Mononuclear cell (primary cell): Measurements from ENCODE around the gene CRYL1. TPM values are rescaled to one million over a fixed set of nuclear protein-coding genes. Genes with fewer than 3 reads are reported as not detected.

Source experiments
- H3K27me3 ChIP-seq: 2 replicates; pipeline ENCODE4 v1.6.0; 2011; ENCODE audit warnings: low read length, control low read depth; ENCODE audit not compliant: insufficient read depth
- H3K4me1 ChIP-seq: 2 replicates; pipeline ENCODE4 v1.5.1; 2011; ENCODE audit warnings: mild to moderate bottlenecking, low read length, control low read depth; ENCODE audit not compliant: insufficient read depth
- H3K4me3 ChIP-seq: 2 replicates; pipeline ENCODE4 v1.5.1; 2011; ENCODE audit warnings: mild to moderate bottlenecking, low read length, moderate library complexity
- H3K9me3 ChIP-seq: 2 replicates; pipeline ENCODE4 v1.5.1; 2011; ENCODE audit warnings: low read depth, mild to moderate bottlenecking, control low read depth, low read length
- total RNA-seq: library from RNA; depleted of rRNA; stranded (reverse); fragments of >200 nt; gene quantifications from one replicate; pipeline ENCODE4 v1.2.3, GENCODE V29; 2012

Gene CRYL1
- total RNA-seq, 1 donor = 18.2 TPM

DNA sequence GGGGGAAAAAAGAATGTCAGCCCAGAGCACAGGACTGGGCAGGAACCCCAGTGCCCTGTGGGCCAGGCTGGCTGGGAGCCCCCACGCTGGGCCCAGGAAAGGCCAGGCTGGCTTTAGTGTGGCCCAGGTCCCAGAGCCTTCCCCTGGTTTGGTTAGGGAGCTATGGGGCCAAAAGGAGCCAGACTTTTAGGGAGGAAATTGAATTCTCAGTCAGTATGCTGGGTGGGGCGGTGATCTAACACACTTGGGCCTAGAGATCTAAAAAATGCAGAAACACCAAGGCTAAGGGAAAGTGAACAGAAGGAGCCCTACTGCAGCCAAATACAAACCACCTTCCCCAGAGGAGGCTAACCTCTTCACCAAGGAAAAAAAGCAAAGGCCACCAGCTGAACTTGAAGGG lies 137.5 kb downstream of the CRYL1 start:
- Histone ChIP-seq H3K27me3 (no peaks in the 10 kb centered on the region), H3K9me3 (no peaks in the 10 kb centered on the region), H3K4me1 (no peaks in the 10 kb centered on the region), H3K4me3 (no peak overlapping the region)

DNA sequence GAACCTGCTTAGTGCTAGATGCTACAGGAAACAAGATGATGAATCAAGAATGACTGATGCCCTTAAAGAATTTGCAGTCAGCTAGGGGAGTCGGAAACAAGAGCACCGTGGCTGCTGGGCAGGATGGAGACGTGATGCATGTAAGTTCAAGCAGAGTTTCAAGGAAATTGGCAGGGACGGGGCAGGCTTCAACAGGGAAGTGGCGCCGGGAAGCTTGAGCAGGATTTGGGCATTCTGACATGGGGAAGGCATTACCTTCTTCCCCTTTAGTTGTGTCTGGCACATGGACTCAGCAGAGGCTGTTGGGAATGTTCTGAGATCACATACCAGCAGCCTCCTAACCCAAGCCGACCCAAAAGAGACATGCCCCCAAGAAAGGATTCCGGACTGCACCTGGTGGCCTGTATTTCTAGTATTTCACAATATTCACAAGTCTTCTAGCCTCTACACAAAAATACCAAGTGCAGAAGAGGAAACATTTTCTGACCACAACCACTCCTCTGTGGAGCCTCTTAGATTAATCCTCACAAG lies 138.2 kb downstream of the CRYL1 start:
- no peak overlapping the region for H3K4me3 ChIP-seq
- no peaks in the 10 kb centered on the region for H3K27me3 ChIP-seq
- no peaks in the 10 kb centered on the region for H3K4me1 ChIP-seq
- H3K9me3 ChIP-seq = no peaks in the 10 kb centered on the region

- no peaks in the 10 kb centered on the region for H3K4me1 ChIP-seq
- no peaks in the 10 kb centered on the region for H3K9me3 ChIP-seq
- no peaks in the 10 kb centered on the region for H3K27me3 ChIP-seq
- H3K4me3 ChIP-seq = no peak overlapping the region
These were observed 138.7 kb downstream of the CRYL1 start for GRCh38 chr13:20387006-20387405.

GRCh38 chr13:20383058-20383457 lies 142.6 kb downstream of the CRYL1 start:
- no peaks in the 10 kb centered on the region for H3K9me3 ChIP-seq
- no peaks in the 10 kb centered on the region for H3K27me3 ChIP-seq
- H3K4me3 ChIP-seq = no peak overlapping the region
- no peaks in the 10 kb centered on the region for H3K4me1 ChIP-seq

- Histone ChIP-seq H3K9me3 (no peaks in the 10 kb centered on the region), H3K4me1 (no peaks in the 10 kb centered on the region), H3K4me3 (no peak overlapping the region), H3K27me3 (no peaks in the 10 kb centered on the region)
These were observed 144.3 kb downstream of the CRYL1 start for GRCh38 chr13:20381401-20381800.

GRCh38 chr13:20378721-20379120 lies 146.9 kb downstream of the CRYL1 start:
- no peak overlapping the region for H3K4me3 ChIP-seq
- H3K4me1 ChIP-seq = no peaks in the 10 kb centered on the region
- no peaks in the 10 kb centered on the region for H3K9me3 ChIP-seq
- H3K27me3 ChIP-seq = no peaks in the 10 kb centered on the region

- H3K27me3 ChIP-seq = no peaks in the 10 kb centered on the region
- no peaks in the 10 kb centered on the region for H3K4me1 ChIP-seq
- no peak overlapping the region for H3K4me3 ChIP-seq
- no peaks in the 10 kb centered on the region for H3K9me3 ChIP-seq
These were observed 147.9 kb downstream of the CRYL1 start for GRCh38 chr13:20377720-20378119.

DNA sequence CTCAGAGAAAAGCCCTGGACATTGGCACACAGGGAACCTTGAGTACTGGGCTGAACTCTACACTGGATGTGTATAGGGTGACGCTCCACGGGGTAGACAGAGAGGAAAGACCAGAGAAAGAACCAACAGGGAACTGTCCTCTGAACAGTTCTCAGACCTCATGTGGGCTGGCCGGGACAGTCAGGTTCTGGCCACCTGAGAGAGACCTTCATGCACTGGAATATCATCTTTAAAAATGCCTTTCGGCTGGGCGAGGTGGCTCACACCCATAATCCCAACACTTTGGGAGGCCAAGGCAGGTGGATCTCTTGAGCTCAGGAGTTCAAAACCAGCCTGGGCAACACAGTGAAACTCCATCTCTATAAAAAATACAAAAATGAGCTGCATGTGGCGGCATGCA lies 149.8 kb downstream of the CRYL1 start:
- no peaks in the 10 kb centered on the region for H3K9me3 ChIP-seq
- no peak overlapping the region for H3K4me3 ChIP-seq
- H3K27me3 ChIP-seq = no peaks in the 10 kb centered on the region
- H3K4me1 ChIP-seq = no peaks in the 10 kb centered on the region

- H3K4me3 ChIP-seq = no peak overlapping the region
- H3K9me3 ChIP-seq = no peaks in the 10 kb centered on the region
- H3K4me1 ChIP-seq = no peaks in the 10 kb centered on the region
- no peaks in the 10 kb centered on the region for H3K27me3 ChIP-seq
These were observed 151.8 kb downstream of the CRYL1 start for GRCh38 chr13:20373861-20374260.

DNA sequence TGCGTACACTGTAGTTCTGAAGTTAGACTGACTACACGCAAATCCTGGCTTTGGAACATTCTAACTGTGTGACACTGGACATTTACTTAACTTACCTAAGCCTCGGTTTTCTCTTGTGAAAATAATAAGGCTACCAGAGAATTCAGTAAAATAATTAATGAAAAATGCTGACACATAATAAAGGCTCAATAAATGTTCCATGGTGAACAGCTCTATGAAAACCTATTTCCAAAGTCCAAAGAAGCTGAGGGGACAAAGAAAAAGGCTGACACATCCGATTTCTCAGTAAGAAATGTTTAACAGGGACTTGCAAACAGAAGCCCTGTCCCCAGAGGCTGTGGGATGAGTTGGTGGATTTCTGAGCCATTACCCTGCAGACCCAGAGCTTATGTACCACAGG lies 153.8 kb downstream of the CRYL1 start:
- H3K9me3 ChIP-seq = no peaks in the 10 kb centered on the region
- H3K4me1 ChIP-seq = no peaks in the 10 kb centered on the region
- no peaks in the 10 kb centered on the region for H3K27me3 ChIP-seq
- H3K4me3 ChIP-seq = no peak overlapping the region

- no peaks in the 10 kb centered on the region for H3K9me3 ChIP-seq
- no peaks in the 10 kb centered on the region for H3K27me3 ChIP-seq
- no peak overlapping the region for H3K4me3 ChIP-seq
- no peaks in the 10 kb centered on the region for H3K4me1 ChIP-seq
These were observed 154.7 kb downstream of the CRYL1 start for GRCh38 chr13:20370815-20371421.

DNA sequence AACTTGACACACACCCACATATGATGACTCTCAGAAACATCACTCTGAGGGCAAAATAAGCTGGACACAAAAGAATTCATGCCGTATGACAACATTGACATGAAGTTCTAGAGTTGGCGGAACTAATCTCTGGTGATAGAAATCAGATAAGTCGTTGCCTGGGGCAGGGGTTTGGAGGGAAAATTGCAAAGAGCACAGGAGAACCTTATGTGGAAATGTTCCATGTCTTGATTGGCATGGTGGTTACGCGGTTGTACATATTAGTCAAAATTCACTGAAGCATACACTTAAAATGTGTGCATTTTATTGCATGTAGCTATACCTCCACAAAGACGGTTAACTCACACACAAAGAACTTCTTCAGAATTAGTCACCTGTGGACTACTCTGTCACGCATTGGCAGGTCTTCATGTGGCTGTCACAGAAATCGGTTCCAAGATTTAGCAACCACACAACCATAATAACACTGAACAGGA lies 155.7 kb downstream of the CRYL1 start:
- H3K27me3 ChIP-seq = no peaks in the 10 kb centered on the region
- H3K4me3 ChIP-seq = no peak overlapping the region
- H3K9me3 ChIP-seq = no peaks in the 10 kb centered on the region
- H3K4me1 ChIP-seq = no peaks in the 10 kb centered on the region

DNA sequence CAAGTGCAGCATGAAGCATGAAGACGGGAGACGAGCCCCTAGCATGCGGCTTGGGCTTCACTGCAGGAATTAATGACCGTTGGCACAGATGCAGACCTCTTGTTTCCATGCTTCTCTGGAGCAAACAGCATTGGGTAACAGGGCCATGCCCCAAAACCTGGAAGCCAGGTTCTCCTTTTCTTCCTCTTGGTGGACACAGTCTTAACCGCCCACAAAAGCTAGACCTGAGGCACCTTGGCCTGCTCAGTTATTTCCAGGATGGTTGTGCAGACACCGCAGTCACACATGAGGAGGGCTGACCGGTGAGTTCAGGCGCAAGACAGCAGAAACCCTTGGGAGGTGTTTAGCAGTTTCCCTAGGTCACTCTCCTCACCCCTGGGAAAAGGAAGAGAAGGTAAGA lies 159.6 kb downstream of the CRYL1 start:
- Histone ChIP-seq H3K9me3 (no peaks in the 10 kb centered on the region), H3K27me3 (no peaks in the 10 kb centered on the region), H3K4me1 (no peaks in the 10 kb centered on the region), H3K4me3 (no peak overlapping the region)

- Histone ChIP-seq H3K4me3 (no peak overlapping the region), H3K4me1 (no peaks in the 10 kb centered on the region), H3K27me3 (no peaks in the 10 kb centered on the region), H3K9me3 (no peaks in the 10 kb centered on the region)
These were observed 162.1 kb downstream of the CRYL1 start for GRCh38 chr13:20363603-20364002.

DNA sequence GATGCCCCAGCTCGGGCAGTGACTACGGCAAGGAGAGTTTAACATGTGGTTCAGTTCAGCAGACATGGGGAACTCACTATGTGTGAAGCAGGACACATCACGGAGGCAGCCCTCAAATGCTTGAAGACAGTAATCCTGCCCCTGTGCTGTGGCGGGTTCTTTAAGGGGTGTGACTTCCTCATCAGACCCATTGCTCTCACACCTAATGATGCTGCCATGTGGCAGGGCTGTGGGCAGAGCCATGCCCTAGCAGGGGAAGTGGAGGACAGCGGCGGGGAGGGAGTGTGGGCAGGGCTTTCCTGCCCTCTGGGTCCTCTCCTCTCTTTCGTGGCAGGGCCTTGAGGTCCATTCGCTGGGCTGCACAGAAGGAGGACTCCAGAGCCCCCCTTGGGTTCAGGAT lies 162.5 kb downstream of the CRYL1 start:
- Histone ChIP-seq H3K4me3 (no peak overlapping the region), H3K4me1 (no peaks in the 10 kb centered on the region), H3K27me3 (no peaks in the 10 kb centered on the region), H3K9me3 (no peaks in the 10 kb centered on the region)

GRCh38 chr13:20362484-20363041 lies 163.1 kb downstream of the CRYL1 start:
- H3K4me1 ChIP-seq = no peaks in the 10 kb centered on the region
- no peaks in the 10 kb centered on the region for H3K9me3 ChIP-seq
- no peak overlapping the region for H3K4me3 ChIP-seq
- no peaks in the 10 kb centered on the region for H3K27me3 ChIP-seq
